ENCODE results near the gene AMMECR1.

The AMMECR1 gene

GRCh38 chrX:110162131-110162530 lies 155.8 kb downstream of the AMMECR1 start:
- Histone ChIP-seq H3F3A (ENCODE audit: low read depth) (no peaks in the 10 kb centered on the region), H3K79me2 (ENCODE audit: insufficient read depth, low read length) (peaks cover 12% of the 10 kb centered on the region), H3K4me2 (ENCODE audit: low read depth, low read length, poor library complexity, severe bottlenecking) (no peak overlapping the region), H3K27me3 (ENCODE audit: insufficient read depth, low read length, poor library complexity, severe bottlenecking) (no peaks in the 10 kb centered on the region), H3K9me2 (replicated peaks; ENCODE audit: low read depth, low read length) (no peaks in the 10 kb centered on the region), H3K4me1 (ENCODE audit: insufficient read depth, low read length, poor library complexity, severe bottlenecking) (peaks cover 5% of the 10 kb centered on the region), H3K9me3 (ENCODE audit: insufficient read depth, low read depth, low read length) (no peaks in the 10 kb centered on the region), H3K36me3 (ENCODE audit: insufficient read depth, low read length) (peaks cover 13% of the 10 kb centered on the region; the same call in 1 of the 2 replicates), H3K9ac (ENCODE audit: low read depth, low read length, poor library complexity, severe bottlenecking) (no peak overlapping the region), H2AFZ (ENCODE audit: low read length) (no peak overlapping the region), H4K20me1 (ENCODE audit: insufficient read depth, low read length, poor library complexity, severe bottlenecking) (peaks cover 9% of the 10 kb centered on the region), H3K4me3 (ENCODE audit: low read length, poor library complexity, severe bottlenecking) (no peak overlapping the region)
- TF ChIP-seq CTCF (conservative IDR thresholded peaks at IDR 0.05; ENCODE audit: low read length) (no peak), EZH2phosphoT487 (IDR thresholded peaks at IDR 0.05; ENCODE audit: borderline replicate concordance) (no peak)

GRCh38 chrX:110161361-110161686 lies 156.6 kb downstream of the AMMECR1 start:
- H3K9me3 ChIP-seq (ENCODE audit: insufficient read depth, low read depth, low read length) = no peaks in the 10 kb centered on the region
- H3K9ac ChIP-seq (ENCODE audit: low read depth, low read length, poor library complexity, severe bottlenecking) = no peak overlapping the region
- H3K9me2 ChIP-seq (replicated peaks; ENCODE audit: low read depth, low read length) = no peaks in the 10 kb centered on the region
- no peak overlapping the region for H3K4me2 ChIP-seq (ENCODE audit: low read depth, low read length, poor library complexity, severe bottlenecking)
- H4K20me1 ChIP-seq (ENCODE audit: insufficient read depth, low read length, poor library complexity, severe bottlenecking) = peaks cover 9% of the 10 kb centered on the region
- no peaks in the 10 kb centered on the region for H3F3A ChIP-seq (ENCODE audit: low read depth)
- H3K27me3 ChIP-seq (ENCODE audit: insufficient read depth, low read length, poor library complexity, severe bottlenecking) = no peaks in the 10 kb centered on the region
- no peak overlapping the region for H2AFZ ChIP-seq (ENCODE audit: low read length)
- TF ChIP-seq CTCF (conservative IDR thresholded peaks at IDR 0.05; ENCODE audit: low read length) (no peak), EZH2phosphoT487 (IDR thresholded peaks at IDR 0.05; ENCODE audit: borderline replicate concordance) (no peak)
- peaks cover 19% of the 10 kb centered on the region; the same call in 1 of the 2 replicates for H3K36me3 ChIP-seq (ENCODE audit: insufficient read depth, low read length)
- peaks cover 12% of the 10 kb centered on the region for H3K79me2 ChIP-seq (ENCODE audit: insufficient read depth, low read length)
- no peak overlapping the region for H3K4me3 ChIP-seq (ENCODE audit: low read length, poor library complexity, severe bottlenecking)
- H3K4me1 ChIP-seq (ENCODE audit: insufficient read depth, low read length, poor library complexity, severe bottlenecking) = peaks cover 5% of the 10 kb centered on the region

- H2AFZ ChIP-seq (ENCODE audit: low read length) = no peak overlapping the region
- no peaks in the 10 kb centered on the region for H3F3A ChIP-seq (ENCODE audit: low read depth)
- H3K27me3 ChIP-seq (ENCODE audit: insufficient read depth, low read length, poor library complexity, severe bottlenecking) = no peaks in the 10 kb centered on the region
- H3K4me3 ChIP-seq (ENCODE audit: low read length, poor library complexity, severe bottlenecking) = no peak overlapping the region
- no peaks in the 10 kb centered on the region for H3K9me3 ChIP-seq (ENCODE audit: insufficient read depth, low read depth, low read length)
- peaks cover 12% of the 10 kb centered on the region for H3K79me2 ChIP-seq (ENCODE audit: insufficient read depth, low read length)
- H3K9me2 ChIP-seq (replicated peaks; ENCODE audit: low read depth, low read length) = no peaks in the 10 kb centered on the region
- peaks cover 9% of the 10 kb centered on the region for H4K20me1 ChIP-seq (ENCODE audit: insufficient read depth, low read length, poor library complexity, severe bottlenecking)
- no peaks in the 10 kb centered on the region for H3K4me1 ChIP-seq (ENCODE audit: insufficient read depth, low read length, poor library complexity, severe bottlenecking)
- no peak overlapping the region for H3K4me2 ChIP-seq (ENCODE audit: low read depth, low read length, poor library complexity, severe bottlenecking)
- H3K9ac ChIP-seq (ENCODE audit: low read depth, low read length, poor library complexity, severe bottlenecking) = no peak overlapping the region
- H3K36me3 ChIP-seq (ENCODE audit: insufficient read depth, low read length) = peaks cover 24% of the 10 kb centered on the region; the same call in 1 of the 2 replicates
- no peak for TF ChIP-seq EZH2phosphoT487 (IDR thresholded peaks at IDR 0.05; ENCODE audit: borderline replicate concordance)
- no peak for TF ChIP-seq CTCF (conservative IDR thresholded peaks at IDR 0.05; ENCODE audit: low read length)
These were observed 158.0 kb downstream of the AMMECR1 start for GRCh38 chrX:110159865-110160264.

Measured in Loucy (cell line).